SIG-M5 treated with dmso at 0.1 percent for 504 hours (cell line): ENCODE measurements around the gene PRF1.

Source experiments
- DNase-seq: peaks from one replicate; lab custom pipeline; 2025; ENCODE audit not compliant: unreplicated experiment; lab: John Stamatoyannopoulos, UW

Gene PRF1

DNA sequence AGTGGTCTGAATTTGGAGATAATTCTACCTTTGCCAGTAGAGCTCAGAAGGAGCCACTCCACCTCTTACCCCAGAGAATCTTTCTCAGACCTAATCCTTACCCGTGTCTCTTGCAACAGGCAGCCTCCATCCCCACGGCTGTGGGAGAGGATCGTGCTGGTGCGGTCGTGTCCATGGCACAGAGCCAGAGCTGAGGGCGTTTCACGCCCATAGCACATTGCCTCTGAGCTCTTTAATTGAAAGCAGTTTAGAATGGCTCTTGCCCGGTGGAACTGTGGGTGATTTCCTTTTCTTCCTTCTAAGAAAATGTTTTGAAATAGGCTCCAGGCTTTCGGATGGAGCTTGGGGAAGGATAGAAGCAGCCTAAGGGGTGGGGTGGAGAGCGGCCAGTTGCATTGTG lies 41.5 kb downstream of the PRF1 start:
- no peak for DNase-seq

DNA sequence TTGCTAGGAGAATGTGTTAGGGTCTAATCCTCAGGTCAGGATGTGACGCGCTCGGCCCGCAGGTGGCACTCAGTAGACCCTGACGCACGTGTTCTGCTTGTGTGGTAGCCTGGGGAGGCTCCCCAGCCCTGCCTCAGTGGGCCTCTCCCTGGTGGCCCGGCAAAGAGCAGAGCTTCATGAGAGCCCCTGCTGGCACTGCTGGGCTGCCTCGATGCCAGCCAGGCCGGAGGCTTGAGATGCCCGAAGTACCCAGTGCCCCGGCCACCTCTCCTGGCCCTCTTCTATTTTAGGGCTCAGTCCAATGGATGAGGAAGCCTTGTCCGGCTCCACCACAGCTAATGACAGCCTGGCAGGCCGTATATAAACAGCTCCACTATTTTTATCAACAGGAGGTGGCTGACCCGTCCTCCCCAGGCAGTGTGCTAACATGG lies 42.0 kb downstream of the PRF1 start:
- DNase-seq, result no peak

DNA sequence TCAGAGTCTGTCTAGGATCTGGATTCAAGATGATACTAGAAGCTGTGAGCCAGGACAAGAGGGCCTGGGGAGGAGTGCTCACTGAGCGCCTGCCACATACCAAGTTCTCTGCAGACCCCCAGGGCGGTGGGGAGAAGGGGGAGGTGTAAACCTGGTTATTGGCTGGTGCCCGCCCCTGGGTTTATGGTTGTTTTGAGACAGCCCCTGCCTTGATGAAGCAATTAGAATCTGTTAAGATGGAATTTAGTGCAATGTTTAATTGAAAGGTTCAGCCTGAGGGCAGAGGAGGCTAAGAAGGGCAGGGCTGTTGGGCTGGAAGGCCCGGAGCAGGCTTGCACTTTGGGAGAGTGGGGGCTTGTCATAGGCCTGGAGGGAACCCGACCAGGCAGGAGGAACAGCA lies 42.7 kb downstream of the PRF1 start:
- no peak for DNase-seq

DNA sequence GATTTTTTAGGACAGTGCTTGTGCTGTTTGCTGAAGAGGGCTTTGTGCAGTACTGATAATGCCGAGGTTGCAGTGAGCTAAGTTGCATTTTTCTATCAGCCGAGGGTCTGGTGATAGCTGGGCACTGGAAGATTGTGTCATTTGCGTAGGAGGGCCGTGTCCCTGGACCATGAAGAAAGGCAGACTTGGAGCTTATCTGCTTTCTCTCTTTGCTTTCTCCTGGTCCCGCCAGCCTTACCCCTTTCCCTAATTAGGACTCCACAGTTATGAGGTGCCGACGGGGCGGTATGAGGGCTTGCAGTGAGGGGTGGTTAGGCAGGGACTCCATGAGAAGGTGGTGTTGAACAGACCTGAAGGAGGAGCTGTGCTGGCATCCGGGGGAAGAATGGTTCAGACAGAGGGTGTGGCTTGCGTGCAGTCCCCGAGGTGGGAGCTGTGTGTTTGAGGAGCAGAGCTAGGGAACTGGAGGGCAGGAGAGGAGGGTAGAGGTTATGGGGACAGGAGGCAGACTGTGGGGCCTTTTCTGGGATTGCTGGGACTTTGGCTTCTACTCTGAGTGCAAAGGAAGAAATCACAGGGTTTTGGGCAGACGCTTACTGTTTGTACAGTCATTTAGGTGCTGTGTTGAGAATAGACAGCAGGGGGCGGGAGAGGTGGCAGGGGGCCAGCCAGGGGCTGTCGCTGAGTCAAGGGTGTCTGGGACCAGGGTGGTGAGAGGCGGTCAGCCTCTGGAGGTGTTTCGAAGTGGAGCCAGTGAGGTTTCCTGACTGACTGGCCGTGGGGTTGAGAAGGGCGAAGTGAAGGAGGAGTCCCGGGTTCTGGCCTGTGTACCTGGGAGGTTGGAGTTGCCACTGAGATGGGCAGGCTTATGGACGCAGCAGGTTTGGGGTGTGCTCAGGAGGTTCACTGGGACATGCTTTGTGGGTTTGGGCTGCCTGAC lies 43.4 kb downstream of the PRF1 start:
- peak; percentile 66 for DNase-seq

DNA sequence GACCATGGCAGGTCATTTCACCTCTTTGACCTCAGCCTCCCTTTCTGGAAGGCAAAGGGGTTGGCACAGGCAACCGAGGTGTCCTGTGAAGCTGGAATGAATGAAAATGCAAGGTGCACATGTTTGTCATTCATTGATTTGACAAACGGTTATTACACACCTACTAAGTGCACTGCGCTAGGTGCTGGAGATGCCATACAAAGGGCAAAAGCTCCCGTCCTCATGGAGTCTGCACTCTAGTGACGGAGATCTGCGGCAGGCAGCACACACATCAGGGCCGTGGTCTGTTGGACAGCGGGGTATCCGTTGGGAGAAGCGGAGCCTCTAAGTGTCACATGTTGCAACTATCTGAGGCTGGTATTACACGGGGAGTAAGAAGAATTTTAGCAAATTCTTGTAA lies 44.2 kb downstream of the PRF1 start:
- DNase-seq, result no peak

DNA sequence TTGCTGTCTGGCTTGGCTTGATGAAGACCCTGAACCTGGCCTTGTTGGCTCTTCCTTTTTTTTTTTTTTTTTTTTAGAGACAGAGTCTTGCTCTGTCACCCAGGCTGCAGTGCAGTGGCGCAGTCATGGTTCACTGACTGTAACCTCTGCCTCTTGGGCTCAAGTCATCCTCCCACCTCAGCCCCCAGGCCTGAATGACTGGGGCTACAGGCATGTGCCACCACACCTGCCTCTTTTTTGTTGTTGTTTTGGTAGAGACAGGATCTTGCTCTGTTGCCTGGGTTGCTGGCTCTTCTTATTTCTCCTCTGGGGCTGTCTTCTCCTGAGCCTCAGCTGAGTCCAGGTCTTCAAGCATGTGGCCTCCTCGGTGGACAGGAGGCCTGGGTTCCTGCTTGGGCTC lies 44.7 kb downstream of the PRF1 start:
- DNase-seq, result no peak

DNA sequence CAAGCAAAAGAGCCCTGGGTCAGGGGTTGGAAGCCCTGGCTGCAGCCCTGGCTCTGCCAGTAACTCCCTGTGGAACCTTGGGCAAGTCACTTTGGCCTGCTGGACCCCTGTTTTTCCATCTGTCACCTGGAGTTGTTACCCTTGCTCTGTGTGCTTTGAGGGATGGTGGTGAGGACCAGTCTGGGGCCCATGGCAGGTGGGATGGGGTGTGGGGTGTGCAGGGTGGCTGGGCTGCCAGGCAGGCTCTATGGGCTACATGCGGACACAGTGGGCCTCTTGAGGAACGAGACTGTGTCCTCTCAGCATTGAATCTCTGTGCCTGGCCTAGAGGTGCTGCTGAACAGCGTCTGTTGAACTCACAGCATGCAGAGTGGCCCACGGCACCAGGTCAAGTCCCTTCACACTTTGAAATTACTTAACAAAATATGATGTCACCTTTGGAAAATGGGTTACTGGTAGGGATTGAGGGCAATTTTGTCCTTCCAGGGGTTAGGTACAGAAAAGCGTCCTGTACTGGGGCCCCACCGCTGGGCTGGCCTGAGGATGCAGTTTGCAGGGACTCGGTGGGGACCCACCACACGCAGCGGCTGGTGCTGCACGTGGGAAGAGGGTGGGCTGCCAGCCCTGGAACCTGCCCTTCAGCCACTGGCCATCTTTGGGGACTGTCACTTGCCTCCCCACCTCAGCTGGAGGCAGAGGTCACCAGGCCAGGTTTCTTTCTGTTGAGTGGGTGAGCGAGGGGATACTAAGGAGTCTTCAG lies 45.3 kb downstream of the PRF1 start:
- DNase-seq, result no peak

DNA sequence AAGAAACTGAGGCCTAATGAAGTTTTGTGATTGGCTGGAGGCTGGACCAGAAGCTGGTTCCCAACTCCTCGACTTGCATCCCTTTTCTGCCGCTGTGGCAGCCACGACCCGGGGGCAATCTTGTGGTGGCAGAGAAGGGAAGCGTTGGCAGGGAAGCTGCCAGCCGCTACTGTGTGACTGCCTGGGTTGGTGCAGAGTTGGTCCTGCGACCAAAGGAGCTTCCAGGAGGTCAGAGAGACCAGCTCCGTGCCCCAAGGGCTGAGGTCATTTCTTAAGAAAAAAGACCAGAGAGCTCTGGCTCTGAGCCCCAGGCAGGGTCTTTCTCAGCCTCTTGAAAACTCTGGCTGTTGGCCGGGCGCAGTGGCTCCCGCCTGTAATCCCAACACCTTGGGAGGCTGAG lies 47.2 kb downstream of the PRF1 start:
- DNase-seq, result no peak

DNA sequence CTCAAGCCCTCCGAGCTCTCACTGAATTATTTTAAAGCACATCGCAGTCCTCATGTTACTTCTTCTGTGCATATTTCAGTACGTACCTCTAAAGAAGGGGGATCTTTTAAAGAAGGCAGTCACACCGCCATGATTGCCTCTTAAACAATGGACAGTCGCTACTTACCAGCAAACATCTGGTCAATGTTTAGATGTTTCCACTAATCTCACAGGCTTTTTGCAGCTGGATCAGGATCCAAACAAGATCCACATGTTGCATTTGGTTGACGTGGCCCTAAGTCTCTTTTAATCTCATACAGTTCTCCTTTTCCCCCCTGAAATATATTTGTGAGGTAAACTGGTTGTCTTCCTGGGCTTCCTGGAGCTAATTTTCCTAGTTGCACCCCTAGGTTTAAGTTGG lies 50.0 kb downstream of the PRF1 start:
- no peak for DNase-seq

DNA sequence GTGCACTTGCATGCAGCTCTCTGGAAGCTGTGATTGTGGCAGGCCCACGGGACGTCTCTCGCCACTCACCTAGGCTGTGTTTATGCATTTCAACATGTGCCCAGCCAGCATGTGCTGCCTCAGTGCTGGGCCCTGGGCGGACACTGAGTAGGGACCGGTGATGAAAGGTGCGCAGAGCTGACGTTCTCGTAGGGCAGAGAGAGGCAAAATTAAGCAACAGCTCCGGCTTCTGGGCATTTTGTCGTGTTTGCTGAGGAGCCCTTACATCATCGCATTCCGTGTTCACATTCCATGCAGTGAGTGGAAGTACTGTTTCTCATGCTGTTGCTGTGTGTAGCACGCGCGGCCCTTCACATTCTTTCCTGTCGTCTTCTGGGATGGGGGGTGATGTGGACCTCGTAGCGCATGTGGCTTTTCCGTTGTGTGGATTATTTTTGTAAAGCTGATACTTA lies 50.5 kb downstream of the PRF1 start:
- DNase-seq, result no peak

DNA sequence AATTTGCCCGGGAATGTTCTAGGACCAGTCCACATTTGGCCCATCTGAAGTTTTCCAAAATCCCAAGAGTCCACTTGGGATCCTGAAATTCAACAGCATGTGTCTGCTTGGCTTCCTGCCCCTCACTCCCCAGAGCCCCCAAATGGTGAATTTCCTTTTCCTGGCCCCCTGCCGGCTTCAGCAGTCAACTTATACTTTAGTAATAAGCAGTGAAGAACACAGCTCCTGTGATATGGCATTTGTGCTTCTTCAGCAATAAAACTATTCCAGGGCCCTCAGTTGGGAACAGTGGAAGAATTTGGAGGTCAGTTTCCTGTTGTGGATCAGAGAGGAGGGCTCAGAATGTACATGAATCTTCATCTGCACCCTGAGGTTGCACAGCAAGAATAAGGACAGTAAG lies 51.1 kb downstream of the PRF1 start:
- no peak for DNase-seq

DNA sequence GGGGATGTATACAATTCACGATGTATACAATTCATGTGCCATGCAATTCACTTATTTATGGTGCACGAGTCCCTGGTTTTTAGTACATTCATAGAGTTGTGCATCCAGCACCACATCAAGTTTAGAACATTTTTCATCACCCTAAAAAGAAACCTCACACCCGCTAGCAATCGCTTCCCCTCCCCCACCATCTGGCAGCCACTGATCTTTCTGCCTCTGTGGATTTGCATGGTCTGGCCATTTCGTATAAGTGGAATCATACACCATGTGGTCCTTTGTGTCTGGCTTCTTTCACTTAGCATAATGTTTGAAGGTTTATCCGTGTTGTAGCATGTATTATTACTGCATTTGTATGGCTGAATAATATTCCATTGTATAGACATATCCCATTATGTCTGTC lies 52.1 kb downstream of the PRF1 start:
- DNase-seq, result no peak

DNA sequence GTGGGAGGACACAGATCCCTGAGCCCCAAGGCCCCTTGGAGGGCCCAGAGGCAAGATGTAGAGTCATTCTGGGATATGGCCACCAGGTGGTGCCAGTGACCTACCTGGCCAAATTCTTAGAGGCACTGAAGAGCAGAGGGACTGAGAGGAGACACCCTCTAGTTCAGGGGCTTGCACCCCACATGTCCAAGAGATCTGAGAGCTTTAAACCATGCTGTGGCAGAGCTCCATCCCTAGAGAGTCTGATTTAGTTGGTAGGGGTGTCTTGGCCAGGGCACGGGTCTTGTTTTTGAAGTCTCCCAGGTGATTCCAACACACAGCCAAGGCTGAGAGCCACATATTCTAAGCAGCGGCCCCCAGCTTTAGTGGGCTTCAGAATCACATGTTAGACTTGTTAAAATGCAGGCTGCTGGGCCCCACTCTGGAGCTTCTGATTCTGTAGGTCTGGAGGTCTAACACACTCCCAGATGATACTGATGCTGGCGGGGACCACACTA lies 52.5 kb downstream of the PRF1 start:
- peak; percentile 28 for DNase-seq

DNA sequence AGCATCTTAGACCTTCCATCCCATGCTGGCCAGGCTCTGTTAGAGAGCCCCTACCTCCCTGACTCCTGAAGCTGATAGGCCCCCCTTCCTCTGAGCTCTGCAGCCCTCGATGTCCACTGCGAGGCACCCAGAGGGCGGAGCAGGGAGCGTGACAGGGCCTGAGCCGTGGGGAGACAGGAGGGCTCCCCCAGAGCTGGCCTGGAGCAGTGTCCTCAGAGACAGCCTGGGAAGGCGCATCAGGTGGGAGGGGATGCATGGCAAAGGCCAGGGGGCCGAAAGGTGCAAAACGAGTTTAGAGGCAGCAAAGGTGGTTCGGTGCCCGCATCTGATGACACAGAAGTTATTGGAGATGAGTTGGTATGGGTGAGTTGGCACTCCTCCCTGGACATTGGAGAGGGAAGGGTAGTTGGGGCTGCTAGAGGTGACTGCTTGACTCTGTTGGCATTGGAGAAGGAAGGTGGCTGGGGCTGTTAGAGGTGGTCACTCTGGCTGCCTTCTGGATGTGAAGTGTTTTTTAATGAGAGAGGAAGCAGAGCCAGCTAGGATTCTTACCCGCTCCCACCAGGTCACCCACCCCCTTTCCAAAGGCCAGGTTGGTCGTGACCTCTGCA lies 53.1 kb downstream of the PRF1 start:
- DNase-seq, result no peak
